Astrocyte of the spinal cord (primary cell): ENCODE results near the gene MAML3.
A peak's percentile ranks its signal among the peaks of the same experiment; 100 is the strongest.

Experiments used
- DNase-seq: peaks from one replicate; pipeline ENCODE4 v3.0.0; 2011; ENCODE audit warnings: low read depth, low spot score
- H3K4me3 ChIP-seq: 2 replicates; pipeline ENCODE4 v1.5.1; 2011; ENCODE audit warnings: low read depth, mild to moderate bottlenecking, low read length, moderate library complexity
- CTCF ChIP-seq: IDR thresholded peaks from 2 replicates; pipeline ENCODE4 v1.5.1; 2012; ENCODE audit warnings: low read depth, mild to moderate bottlenecking, low read length, inconsistent platforms
- in situ Hi-C: cut with HindIII; loops from 2 replicates; pipeline ENCODE4 v1.10.0; 2017; ENCODE audit warnings: low sequenced_read_pairs

MAML3 gene

GRCh38 chr4:139875411-139875825 is 278.6 kb downstream of the MAML3 start:
- no peak for TF ChIP-seq CTCF
- in situ Hi-C loops, result no loop called here
- DNase-seq, result no peak
- no peak overlapping the region for H3K4me3 ChIP-seq

- TF ChIP-seq CTCF, result no peak
- DNase-seq, result peak; percentile 36
- in situ Hi-C loops, result no loop called here
- H3K4me3 ChIP-seq, result no peak overlapping the region
Measured at GRCh38 chr4:139873111-139873860, 280.7 kb downstream of the MAML3 start.

- TF ChIP-seq CTCF, result no peak
- peak; percentile 94 for DNase-seq
- in situ Hi-C loops, result no loop called here
- no peak overlapping the region for H3K4me3 ChIP-seq
Measured at GRCh38 chr4:139872274-139872673, 281.7 kb downstream of the MAML3 start.

GRCh38 chr4:139869810-139870209 is 284.2 kb downstream of the MAML3 start:
- in situ Hi-C loops, result no loop called here
- no peak for TF ChIP-seq CTCF
- no peak for DNase-seq

GRCh38 chr4:139866276-139866962 is 287.6 kb downstream of the MAML3 start:
- no peak for DNase-seq
- H3K4me3 ChIP-seq, result no peak overlapping the region
- in situ Hi-C loops, result no loop called here
- TF ChIP-seq CTCF, result no peak

More at GRCh38 chr4:139869810-139870209, 284.2 kb downstream of the MAML3 start:
- H3K4me3 ChIP-seq, result no peak overlapping the region

GRCh38 chr4:139865537-139865936 is 288.4 kb downstream of the MAML3 start:
- TF ChIP-seq CTCF, result no peak
- no peak for DNase-seq
- in situ Hi-C loops, result no loop called here
- H3K4me3 ChIP-seq, result no peak overlapping the region
